GM19397 (cell line): ENCODE data around the gene HRG.

ENCODE experiments used
- ATAC-seq: cut with Tn5 transposase; IDR thresholded peaks from one replicate; pipeline ENCODE4 v1.9.1; 2021; ENCODE audit warnings: mild to moderate bottlenecking, moderate library complexity; ENCODE audit not compliant: unreplicated experiment

HRG gene

GRCh38 chr3:186719945-186720739, 54.3 kb downstream of the HRG start:
- no peak for ATAC-seq

GRCh38 chr3:186722457-186722856, 56.6 kb downstream of the HRG start:
- no peak for ATAC-seq

- no peak for ATAC-seq
Observed at GRCh38 chr3:186724911-186725310, 59.1 kb downstream of the HRG start.
